K562 (cell line): ENCODE data around the gene CCT5. TPM values are rescaled to one million over a fixed set of nuclear protein-coding genes. Genes with fewer than 3 reads are reported as not detected.

Source experiments
- ATF7 ChIP-seq: fragments of 450-650 bp; IDR thresholded peaks from 2 replicates; pipeline ENCODE4 v1.7.1; 2014; ENCODE audit warnings: mild to moderate bottlenecking, moderate library complexity
- CBX5 ChIP-seq: IDR thresholded peaks from 2 replicates; pipeline ENCODE4 v1.6.1; 2014; ENCODE audit warnings: low read depth, borderline replicate concordance
- CCNT2 ChIP-seq: IDR thresholded peaks from 2 replicates; pipeline ENCODE4 v1.6.1; 2011; ENCODE audit warnings: borderline replicate concordance, low read depth, mild to moderate bottlenecking, moderate library complexity, mixed read lengths, low read length; ENCODE audit not compliant: insufficient read length; ENCODE audit errors: extremely low read depth
- CEBPZ ChIP-seq: fragments of 150-350 bp; IDR thresholded peaks from 2 replicates; pipeline ENCODE4 v1.6.1; 2014; ENCODE audit warnings: low read depth, mild to moderate bottlenecking, low read length, borderline replicate concordance
- CXXC5 ChIP-seq: fragments of 250-450 bp; sonication (Bioruptor Pico); IDR thresholded peaks from 2 replicates; pipeline ENCODE4 v1.8.0; 2022; ENCODE audit warnings: inconsistent platforms, mild to moderate bottlenecking, moderate library complexity
- GTF2F1 ChIP-seq: IDR thresholded peaks from 2 replicates; pipeline ENCODE4 v1.6.1; 2011; ENCODE audit warnings: low read depth, low read length, improper control_type of control experiment
- HMBOX1 ChIP-seq: sonication (generic); IDR thresholded peaks from 2 replicates; pipeline ENCODE4 v1.6.1; 2016
- MCM3 ChIP-seq: fragments of 450-650 bp; IDR thresholded peaks from 2 replicates; pipeline ENCODE4 v1.6.1; 2016
- NFE2 ChIP-seq: IDR thresholded peaks from 2 replicates; pipeline ENCODE4 v1.6.1; 2014; ENCODE audit warnings: antibody characterized with exemption, low read depth
- NFIC ChIP-seq: fragments of 450-650 bp; IDR thresholded peaks from 2 replicates; pipeline ENCODE4 v1.6.1; 2017; ENCODE audit warnings: mild to moderate bottlenecking, inconsistent platforms
- NFYB ChIP-seq: IDR thresholded peaks from 2 replicates; pipeline ENCODE4 v1.6.1; 2011; ENCODE audit warnings: mild to moderate bottlenecking, moderate library complexity; ENCODE audit not compliant: insufficient read length; ENCODE audit errors: extremely low read depth
- RNF2 ChIP-seq: sonication (generic); IDR thresholded peaks from 2 replicates; pipeline ENCODE4 v1.6.1; 2016
- SMARCA4 ChIP-seq: fragments of 450-650 bp; IDR thresholded peaks from 2 replicates; pipeline ENCODE4 v1.6.1; 2016
- SMARCB1 ChIP-seq: IDR thresholded peaks from 2 replicates; pipeline ENCODE4 v1.6.1; 2011; ENCODE audit warnings: improper control_type of control experiment, low read depth; ENCODE audit not compliant: insufficient read length
- SREBF2 ChIP-seq: sonication (generic); formaldehyde crosslinking; IDR thresholded peaks from 2 replicates; pipeline ENCODE4 v1.4.0; 2020; ENCODE audit warnings: mild to moderate bottlenecking, missing genetic modification reagents
- STAT5B ChIP-seq: fragments of 250-450 bp; sonication (Bioruptor Pico); IDR thresholded peaks from 2 replicates; pipeline ENCODE4 v1.8.0; 2021; ENCODE audit warnings: mild to moderate bottlenecking, inconsistent platforms
- ZBTB8A ChIP-seq: fragments of 450-650 bp; IDR thresholded peaks from 2 replicates; pipeline ENCODE4 v1.6.1; 2018; ENCODE audit warnings: mild to moderate bottlenecking, moderate library complexity; ENCODE audit not compliant: partially characterized antibody
- ZC3H8 ChIP-seq: fragments of 450-650 bp; IDR thresholded peaks from 2 replicates; pipeline ENCODE4 v1.6.1; 2017
- ZNF184 ChIP-seq: sonication (generic); formaldehyde crosslinking; IDR thresholded peaks from 2 replicates; pipeline ENCODE4 v1.5.0; 2020; ENCODE audit warnings: missing genetic modification reagents
- ZNF436 ChIP-seq: fragments of 250-450, 450-650 bp; sonication (Bioruptor Pico); formaldehyde crosslinking; IDR thresholded peaks from 2 replicates; pipeline ENCODE4 v1.7.0; 2020; ENCODE audit warnings: mild to moderate bottlenecking
- ZNF592 ChIP-seq: fragments of 450-650 bp; IDR thresholded peaks from 2 replicates; pipeline ENCODE4 v1.6.1; 2017; ENCODE audit warnings: antibody characterized with exemption, mild to moderate bottlenecking
- ZSCAN32 ChIP-seq: fragments of 450-650 bp; formaldehyde crosslinking; IDR thresholded peaks from 2 replicates; pipeline ENCODE4 v1.4.0; 2020; ENCODE audit warnings: mild to moderate bottlenecking, moderate library complexity
- polyA plus RNA-seq, 8 experiments: library from polyadenylated mRNA; depleted of rRNA in 4 of 8; stranded (reverse) in 5 of 8; unstranded in 3 of 8; fragments of >200 nt; fragmentation: Nextera tagmentation in 2 of 8; fragmentation: Illumina TruSeq in 1 of 8; extraction: Ambion mirVana in 2 of 8; extraction: Trizol in 1 of 8; gene quantifications; 2 replicates each; pipeline versions ENCODE4 v1.2.1 to v1.2.3, GENCODE V29; 2011 to 2014; ENCODE audit warnings: inconsistent platforms in 1 of 8, missing spikeins in 1 of 8
- total RNA-seq, 7 experiments: library from RNA; depleted of rRNA in 6 of 7; stranded (reverse); fragments of >200 nt in 6 of 7; fragmentation: Illumina TruSeq in 2 of 7; extraction: Trizol in 2 of 7; gene quantifications; 2 replicates each; pipeline versions ENCODE4 v1.2.1 to v1.2.3, GENCODE V29; 2011 to 2021; ENCODE audit warnings: low replicate concordance in 1 of 7

Gene CCT5
- total and polyA plus RNA-seq, 9 of the 15 experiments (the other 6 are each of a cell fraction or from before 2014, with no cell fraction given), result 782 to 1,606 (median 1,153) TPM

- TF ChIP-seq CCNT2 (no peak), ZSCAN32 (CRISPR knock-in tag) (no peak), ZBTB8A (no peak), SMARCB1 (no peak), CEBPZ (no peak), RNF2 (no peak), HMBOX1 (no peak; the same call in 1 of the 2 replicates), GTF2F1 (no peak), SREBF2 (CRISPR knock-in tag) (no peak), ZC3H8 (no peak), NFIC (peak; percentile 68), STAT5B (CRISPR knock-in tag) (no peak), CBX5 (no peak), CXXC5 (peak; percentile 21; the same call in 1 of the 2 replicates), SMARCA4 (peak; percentile 76), ZNF436 (no peak), NFE2 (no peak), MCM3 (no peak), ZNF592 (peak; percentile 14), ZNF184 (CRISPR knock-in tag) (no peak), NFYB (no peak), ATF7 (no peak)
These were observed 51.2 kb downstream of the CCT5 start (continued) for GRCh38 chr5:10301266-10301665.
